Hepatocyte (in vitro differentiated cells): Measurements from ENCODE around the gene DHRS3. TPM values are rescaled to one million over a fixed set of nuclear protein-coding genes. Genes with fewer than 3 reads are reported as not detected.
A peak's percentile ranks its signal among the peaks of the same experiment; 100 is the strongest.

Experiments
- DNase-seq: peaks from one replicate; pipeline ENCODE4 v3.0.0-alpha.2; 2016; ENCODE audit warnings: low spot score
- H2AFZ ChIP-seq: fragments of 200-600 bp; sonication (generic); 2 replicates; pipeline ENCODE4 v1.6.0; 2016; ENCODE audit warnings: antibody characterized with exemption, mild to moderate bottlenecking
- H3K27ac ChIP-seq: fragments of 200-600 bp; sonication (generic); 2 replicates; pipeline ENCODE4 v1.5.1; 2016; ENCODE audit warnings: mild to moderate bottlenecking
- H3K27me3 ChIP-seq: fragments of 200-600 bp; sonication (generic); 2 replicates; pipeline ENCODE4 v1.6.1; 2016
- H3K36me3 ChIP-seq: fragments of 200-600 bp; sonication (generic); replicated peaks from 2 replicates; pipeline ENCODE4 v1.5.1; 2016; ENCODE audit warnings: low read depth; ENCODE audit not compliant: insufficient read depth
- H3K4me1 ChIP-seq: fragments of 200-600 bp; sonication (generic); 2 replicates; pipeline ENCODE4 v1.5.1; 2016; ENCODE audit warnings: mild to moderate bottlenecking, moderate library complexity; ENCODE audit not compliant: insufficient read depth
- H3K4me2 ChIP-seq: fragments of 200-600 bp; sonication (generic); 2 replicates; pipeline ENCODE4 v1.6.0; 2016
- H3K4me3 ChIP-seq: fragments of 200-600 bp; sonication (generic); 2 replicates; pipeline ENCODE4 v1.5.1; 2016; ENCODE audit warnings: mild to moderate bottlenecking
- H3K79me2 ChIP-seq: fragments of 200-600 bp; sonication (generic); 2 replicates; pipeline ENCODE4 v1.6.0; 2017; ENCODE audit warnings: mild to moderate bottlenecking
- H3K9me2 ChIP-seq: fragments of 200-600 bp; sonication (generic); replicated peaks from 2 replicates; pipeline ENCODE4 v1.6.0; 2017; ENCODE audit warnings: mild to moderate bottlenecking; ENCODE audit not compliant: insufficient read depth
- H3K9me3 ChIP-seq: fragments of 200-600 bp; sonication (generic); 2 replicates; pipeline ENCODE4 v1.5.1; 2016; ENCODE audit warnings: low read depth, mild to moderate bottlenecking
- H4K20me1 ChIP-seq: fragments of 200-600 bp; sonication (generic); 2 replicates; pipeline ENCODE4 v1.6.0; 2016; ENCODE audit warnings: mild to moderate bottlenecking; ENCODE audit not compliant: insufficient read depth, poor library complexity, severe bottlenecking
- EZH2 ChIP-seq: fragments of 200-600 bp; sonication (generic); IDR thresholded peaks from 2 replicates; pipeline ENCODE4 v1.6.1; 2016; ENCODE audit warnings: antibody characterized with exemption, mild to moderate bottlenecking, borderline replicate concordance
- EZH2phosphoT487 ChIP-seq: fragments of 200-600 bp; sonication (generic); IDR thresholded peaks from one replicate; pipeline ENCODE4 v1.6.1; 2018; ENCODE audit warnings: antibody characterized with exemption, mild to moderate bottlenecking, low read depth, moderate library complexity; ENCODE audit not compliant: unreplicated experiment, severe bottlenecking
- WGBS: methylation state at CpG from one replicate; pipeline ENCODE4 v1.1.6; 2016; ENCODE audit warnings: low lambda C conversion rate; ENCODE audit errors: missing lambda C conversion rate; 5-methylcytosine and 5-hydroxymethylcytosine counted together
- polyA plus RNA-seq: library from polyadenylated mRNA; unstranded; fragments of >200 nt; fragmentation: Nextera tagmentation; extraction: Ambion mirVana; gene quantifications from 2 replicates; pipeline ENCODE4 v1.2.1, GENCODE V29; 2016
- total RNA-seq: library from RNA; depleted of rRNA; stranded (reverse); fragments of >200 nt; gene quantifications from 2 replicates; pipeline ENCODE4 v1.2.3, GENCODE V29; 2014
- TF ChIP-seq, protein P1 (sequence below): fragments of 200-600 bp; sonication (generic); IDR thresholded peaks from 2 replicates; pipeline ENCODE4 v1.5.1; 2016; ENCODE audit warnings: antibody characterized with exemption, mild to moderate bottlenecking; ENCODE audit not compliant: poor library complexity

DHRS3 gene
- total and polyA plus RNA-seq, 2 experiments from 2014 or later = 75.9 to 103 TPM

GRCh38 chr1:12585951-12586942 is 31.8 kb downstream of the DHRS3 start:
- Histone ChIP-seq H3K9me3 (no peaks in the 10 kb centered on the region), H3K4me1 (no peaks in the 10 kb centered on the region), H3K27me3 (no peaks in the 10 kb centered on the region), H3K27ac (peak overlapping the region; percentile 15), H4K20me1 (peaks cover 16% of the 10 kb centered on the region), H3K36me3 (no peaks in the 10 kb centered on the region), H3K9me2 (no peaks in the 10 kb centered on the region), H3K4me2 (no peak overlapping the region), H2AFZ (no peak overlapping the region), H3K79me2 (peaks cover 86% of the 10 kb centered on the region), H3K4me3 (no peak overlapping the region)
- 82% methylated on average over 19 of the region's 19 CpGs for WGBS
- DNase-seq = no peak
- no peak for TF ChIP-seq EZH2phosphoT487
- TF ChIP-seq, protein P1, sequence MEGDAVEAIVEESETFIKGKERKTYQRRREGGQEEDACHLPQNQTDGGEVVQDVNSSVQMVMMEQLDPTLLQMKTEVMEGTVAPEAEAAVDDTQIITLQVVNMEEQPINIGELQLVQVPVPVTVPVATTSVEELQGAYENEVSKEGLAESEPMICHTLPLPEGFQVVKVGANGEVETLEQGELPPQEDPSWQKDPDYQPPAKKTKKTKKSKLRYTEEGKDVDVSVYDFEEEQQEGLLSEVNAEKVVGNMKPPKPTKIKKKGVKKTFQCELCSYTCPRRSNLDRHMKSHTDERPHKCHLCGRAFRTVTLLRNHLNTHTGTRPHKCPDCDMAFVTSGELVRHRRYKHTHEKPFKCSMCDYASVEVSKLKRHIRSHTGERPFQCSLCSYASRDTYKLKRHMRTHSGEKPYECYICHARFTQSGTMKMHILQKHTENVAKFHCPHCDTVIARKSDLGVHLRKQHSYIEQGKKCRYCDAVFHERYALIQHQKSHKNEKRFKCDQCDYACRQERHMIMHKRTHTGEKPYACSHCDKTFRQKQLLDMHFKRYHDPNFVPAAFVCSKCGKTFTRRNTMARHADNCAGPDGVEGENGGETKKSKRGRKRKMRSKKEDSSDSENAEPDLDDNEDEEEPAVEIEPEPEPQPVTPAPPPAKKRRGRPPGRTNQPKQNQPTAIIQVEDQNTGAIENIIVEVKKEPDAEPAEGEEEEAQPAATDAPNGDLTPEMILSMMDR = no peak
- TF ChIP-seq EZH2 = no peak

GRCh38 chr1:12585536-12585935 is 32.5 kb downstream of the DHRS3 start:
- Histone ChIP-seq H3K79me2 (peaks cover 82% of the 10 kb centered on the region), H3K9me3 (no peaks in the 10 kb centered on the region), H3K4me1 (peaks cover 2% of the 10 kb centered on the region), H3K4me3 (no peak overlapping the region), H3K27ac (no peak overlapping the region), H3K9me2 (no peaks in the 10 kb centered on the region), H3K27me3 (no peaks in the 10 kb centered on the region), H4K20me1 (peaks cover 16% of the 10 kb centered on the region), H3K4me2 (no peak overlapping the region), H3K36me3 (no peaks in the 10 kb centered on the region), H2AFZ (no peak overlapping the region)
- TF ChIP-seq, protein P1 = no peak
- TF ChIP-seq EZH2phosphoT487 (no peak), EZH2 (no peak)
- 90% methylated on average over 10 of the region's 10 CpGs for WGBS
- no peak for DNase-seq

GRCh38 chr1:12584900-12585525 is 33.0 kb downstream of the DHRS3 start:
- Histone ChIP-seq H2AFZ (no peak overlapping the region), H3K4me2 (no peak overlapping the region), H3K4me3 (no peak overlapping the region), H3K79me2 (peaks cover 77% of the 10 kb centered on the region), H3K27me3 (no peaks in the 10 kb centered on the region), H4K20me1 (peaks cover 19% of the 10 kb centered on the region), H3K9me2 (no peaks in the 10 kb centered on the region), H3K9me3 (no peaks in the 10 kb centered on the region), H3K27ac (no peak overlapping the region), H3K4me1 (peaks cover 7% of the 10 kb centered on the region), H3K36me3 (no peaks in the 10 kb centered on the region)
- no peak for DNase-seq
- 94% methylated on average over 5 of the region's 6 CpGs for WGBS
- TF ChIP-seq, protein P1 = no peak
- TF ChIP-seq EZH2phosphoT487 (no peak), EZH2 (no peak)
